Right lobe of liver (tissue), 6 donors: ENCODE measurements around the gene ICAM4. TPM values are rescaled to one million over a fixed set of nuclear protein-coding genes. Genes with fewer than 3 reads are reported as not detected.

Experiments
- ATAC-seq, 4 donors: fragments of 200-7000 bp; cut with Tn5 transposase; one replicate each; pipeline ENCODE4 v1.9.1; 2020; ENCODE audit warnings: mild to moderate bottlenecking in 4 of 4, moderate library complexity in 4 of 4
- DNase-seq, 3 donors: peaks; one replicate each; pipeline ENCODE4 v3.0.0-alpha.2; 2020
- H3K27ac ChIP-seq, 3 donors: fragments of 200-600 bp; one replicate each; pipeline ENCODE4 v1.8.0; 2022
- H3K27me3 ChIP-seq, 2 donors: fragments of 200-600 bp; one replicate each; pipeline ENCODE4 v1.8.0; 2022
- H3K36me3 ChIP-seq, 4 donors: fragments of 200-600 bp; sonication (generic) in 1 of 4; one replicate each; pipeline versions ENCODE4 v1.5.1 to v1.8.0; 2017 to 2022; ENCODE audit warnings: control low read depth in 1 of 4
- H3K4me1 ChIP-seq, 4 donors: fragments of 200-600 bp; sonication (generic) in 1 of 4; one replicate each; pipeline versions ENCODE4 v1.5.1 to v1.8.0; 2017 to 2022; ENCODE audit warnings: control low read depth in 1 of 4
- H3K4me3 ChIP-seq, 3 donors: fragments of 200-600 bp; one replicate each; pipeline ENCODE4 v1.8.0; 2022
- H3K9me3 ChIP-seq, 4 donors: fragments of 200-600 bp; sonication (generic) in 1 of 4; one replicate each; pipeline versions ENCODE4 v1.5.1 to v1.8.0; 2017 to 2022; ENCODE audit warnings: control low read depth in 1 of 4
- POLR2A ChIP-seq: fragments of 450-650 bp; IDR thresholded peaks from one replicate; pipeline ENCODE4 v1.6.1; 2017; ENCODE audit warnings: antibody characterized with exemption, mild to moderate bottlenecking
- WGBS: methylation state at CpG from one replicate; pipeline ENCODE4 v1.1.6; 2018; ENCODE audit warnings: low coverage, low lambda C conversion rate; ENCODE audit not compliant: insufficient coverage; ENCODE audit errors: missing lambda C conversion rate; 5-methylcytosine and 5-hydroxymethylcytosine counted together
- intact Hi-C, 2 donors: fragments of 100-400 bp; cut with DNase I; formaldehyde crosslinking; loops; one replicate each; pipeline versions ENCODE4 v1.11.2 to v1.14.1; 2022
- total RNA-seq, 6 experiments: library from RNA; depleted of rRNA in 2 of 6; stranded (reverse); fragments of >200 nt in 2 of 6; fragmentation: NEBNext Ultra II Directional in 3 of 6; extraction: Animal tissue kit (Norgen Biotek cat#: 25700) in 3 of 6; gene quantifications; one replicate each; pipeline versions ENCODE4 v1.1.0 to v1.2.4, GENCODE V29; 2016 to 2023
- TF ChIP-seq, protein P1 (sequence below), 4 donors: fragments of 200-600 bp in 3 of 4; fragments of 450-650 bp in 1 of 4; IDR thresholded peaks; one replicate each; pipeline versions ENCODE4 v1.5.1 to v1.8.0; 2016 to 2022; ENCODE audit warnings: antibody characterized with exemption in 4 of 4, mild to moderate bottlenecking in 2 of 4
- donor health status: DM: no; HTN: yes; CAD: no.
- donor health status: DM: no; HTN: no; CAD: no.
- donor health status: DM: no; HTN: no; CAD: no.
- donor health status: DM: no; HTN: yes; CAD: no.
- donor health status: DM: no; HTN: yes; CAD: no.

Gene ICAM4
- total RNA-seq, 6 experiments from 2014 or later = 0.62 to 1.6 (median 0.80) TPM; not detected in 3

DNA sequence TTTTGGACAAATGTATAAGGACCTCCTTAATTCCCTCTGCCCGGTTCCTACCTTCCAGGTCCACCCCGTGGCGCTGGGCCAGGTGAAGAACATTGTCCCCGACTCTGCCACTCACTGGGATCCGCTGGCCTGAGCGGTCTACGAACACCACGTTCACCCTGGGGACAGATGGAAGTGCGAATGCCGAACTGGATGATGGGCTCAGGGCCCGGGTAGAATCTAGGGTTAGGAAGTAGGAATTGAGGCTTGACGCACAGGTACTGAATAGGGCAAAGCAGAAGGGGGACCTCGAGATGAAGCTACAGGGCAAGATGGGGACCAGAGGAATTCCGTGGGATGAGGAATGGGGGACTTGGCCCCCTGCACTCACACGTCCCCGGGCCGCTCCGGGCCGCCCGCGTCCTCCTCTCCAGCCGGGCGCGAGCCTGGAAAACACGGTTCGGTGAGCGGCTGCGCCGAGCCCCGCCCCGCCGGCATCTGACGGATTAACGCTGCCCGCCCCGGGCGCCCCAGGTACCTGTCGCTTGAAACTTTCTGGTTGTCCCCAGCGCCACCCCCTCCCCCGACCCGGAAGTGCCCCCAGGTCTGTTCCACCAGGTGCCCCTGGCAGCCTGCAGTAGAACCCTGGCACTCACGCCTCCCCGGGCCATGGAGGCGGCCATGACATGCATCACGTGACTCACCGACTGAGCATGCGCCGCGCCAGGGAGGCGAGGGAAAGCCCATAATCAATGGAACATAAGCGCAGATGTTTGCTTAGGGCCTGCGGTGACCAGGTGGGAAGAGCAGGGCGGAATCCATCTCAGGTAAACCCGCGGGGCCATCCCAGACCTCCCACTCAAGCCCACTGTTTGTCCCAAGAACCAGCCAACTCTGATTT lies 28.8 kb downstream of the ICAM4 start, which contains the start of gene FDX2:
Gene FDX2 (minus strand): TSS at position 681 of the 880 bp plus-strand sequence. CDS start 19 bp downstream, at position 662.
- peak; percentile 91 to 94 (median 93) for DNase-seq
- Histone ChIP-seq H3K36me3 (peaks cover 0 to 34% (median 12%) of the 10 kb centered on the region in 4 donors), H3K4me3 (peak within 1 kb of the TSS; percentile 80 to 90 (median 82)), H3K4me1 (peaks cover 0 to 6% (median 2%) of the 10 kb centered on the region in 4 donors), H3K27me3 (no peaks in the 10 kb centered on the region), H3K9me3 (no peaks in the 10 kb centered on the region), H3K27ac (no peak within 1 kb of the TSS)
- under 1% methylated on average over 15 of the region's 55 CpGs for WGBS
- ATAC-seq = peak; percentile 85 to 93 (median 92)
- intact Hi-C loops = no loop called here
- TF ChIP-seq, protein P1, sequence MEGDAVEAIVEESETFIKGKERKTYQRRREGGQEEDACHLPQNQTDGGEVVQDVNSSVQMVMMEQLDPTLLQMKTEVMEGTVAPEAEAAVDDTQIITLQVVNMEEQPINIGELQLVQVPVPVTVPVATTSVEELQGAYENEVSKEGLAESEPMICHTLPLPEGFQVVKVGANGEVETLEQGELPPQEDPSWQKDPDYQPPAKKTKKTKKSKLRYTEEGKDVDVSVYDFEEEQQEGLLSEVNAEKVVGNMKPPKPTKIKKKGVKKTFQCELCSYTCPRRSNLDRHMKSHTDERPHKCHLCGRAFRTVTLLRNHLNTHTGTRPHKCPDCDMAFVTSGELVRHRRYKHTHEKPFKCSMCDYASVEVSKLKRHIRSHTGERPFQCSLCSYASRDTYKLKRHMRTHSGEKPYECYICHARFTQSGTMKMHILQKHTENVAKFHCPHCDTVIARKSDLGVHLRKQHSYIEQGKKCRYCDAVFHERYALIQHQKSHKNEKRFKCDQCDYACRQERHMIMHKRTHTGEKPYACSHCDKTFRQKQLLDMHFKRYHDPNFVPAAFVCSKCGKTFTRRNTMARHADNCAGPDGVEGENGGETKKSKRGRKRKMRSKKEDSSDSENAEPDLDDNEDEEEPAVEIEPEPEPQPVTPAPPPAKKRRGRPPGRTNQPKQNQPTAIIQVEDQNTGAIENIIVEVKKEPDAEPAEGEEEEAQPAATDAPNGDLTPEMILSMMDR (IDR thresholded peaks at IDR 0.05) = no peak
- peak; percentile 27 for TF ChIP-seq POLR2A

GRCh38 chr19:10316229-10317044 lies 29.7 kb downstream of the ICAM4 start:
- no peak for TF ChIP-seq POLR2A
- TF ChIP-seq, protein P1 (IDR thresholded peaks at IDR 0.05) = no peak
- intact Hi-C loops = no loop called here
- Histone ChIP-seq H3K27ac (no peak overlapping the region), H3K4me1 (peaks cover 0 to 6% (median 2%) of the 10 kb centered on the region in 4 donors), H3K9me3 (no peaks in the 10 kb centered on the region), H3K27me3 (no peaks in the 10 kb centered on the region), H3K4me3 (peak overlapping the region in 1 of 3 donors; percentile 82), H3K36me3 (peaks cover 0 to 43% (median 12%) of the 10 kb centered on the region in 4 donors)
- WGBS = 61% methylated on average over 11 of the region's 19 CpGs
- peak; percentile 4 to 9 (median 5) for ATAC-seq
- peak in 1 of 3 donors; percentile 49 for DNase-seq

DNA sequence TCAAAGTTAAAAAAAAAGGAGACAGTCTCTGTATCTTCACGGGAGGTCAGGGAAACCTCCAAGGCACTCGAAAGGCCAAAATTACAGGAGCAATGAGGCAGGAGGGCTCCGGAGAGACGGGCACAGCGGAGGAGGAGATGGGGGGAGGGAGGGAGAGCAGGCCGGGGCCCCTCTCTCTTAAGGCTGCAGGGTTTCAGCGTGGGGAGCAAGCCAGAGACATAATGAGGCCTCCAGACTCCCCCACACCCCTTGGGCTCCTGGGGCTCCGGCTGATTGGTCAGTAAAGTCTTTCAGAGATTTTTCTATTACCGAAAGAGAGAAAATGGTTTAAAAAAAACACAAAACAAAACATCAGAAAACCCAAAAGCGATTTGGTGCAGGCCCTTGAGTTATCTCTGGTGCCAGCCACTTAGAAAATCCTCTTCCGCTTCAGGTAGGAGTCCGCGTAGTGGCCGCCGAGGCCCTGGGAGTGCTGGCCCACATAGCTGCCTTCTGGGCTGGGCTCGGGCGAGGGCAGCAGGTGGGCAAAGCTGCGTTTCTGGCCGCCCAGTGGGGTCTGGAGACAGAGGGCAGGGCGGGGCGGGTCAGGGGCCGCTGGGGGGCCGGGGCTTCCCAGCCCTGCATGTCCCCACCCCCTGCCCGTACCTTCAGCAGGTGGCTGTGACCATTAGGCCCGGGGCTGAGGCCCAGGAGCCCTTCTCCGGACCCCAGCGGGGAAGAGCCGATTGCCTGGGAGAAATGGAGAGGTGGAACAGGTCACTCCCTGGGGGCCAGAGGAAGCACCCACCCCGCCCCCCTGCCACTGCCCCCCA lies 30.5 kb downstream of the ICAM4 start:
- peaks cover 0 to 50% (median 12%) of the 10 kb centered on the region in 4 donors for H3K36me3 ChIP-seq
- TF ChIP-seq POLR2A = no peak
- 81% methylated on average over 13 of the region's 29 CpGs for WGBS
- H3K9me3 ChIP-seq = no peaks in the 10 kb centered on the region
- no peak overlapping the region for H3K4me3 ChIP-seq
- no peak for ATAC-seq
- intact Hi-C loops = no loop called here
- peaks cover 0 to 6% (median 2%) of the 10 kb centered on the region in 4 donors for H3K4me1 ChIP-seq
- H3K27me3 ChIP-seq = no peaks in the 10 kb centered on the region
- H3K27ac ChIP-seq = no peak overlapping the region
- no peak for DNase-seq

DNA sequence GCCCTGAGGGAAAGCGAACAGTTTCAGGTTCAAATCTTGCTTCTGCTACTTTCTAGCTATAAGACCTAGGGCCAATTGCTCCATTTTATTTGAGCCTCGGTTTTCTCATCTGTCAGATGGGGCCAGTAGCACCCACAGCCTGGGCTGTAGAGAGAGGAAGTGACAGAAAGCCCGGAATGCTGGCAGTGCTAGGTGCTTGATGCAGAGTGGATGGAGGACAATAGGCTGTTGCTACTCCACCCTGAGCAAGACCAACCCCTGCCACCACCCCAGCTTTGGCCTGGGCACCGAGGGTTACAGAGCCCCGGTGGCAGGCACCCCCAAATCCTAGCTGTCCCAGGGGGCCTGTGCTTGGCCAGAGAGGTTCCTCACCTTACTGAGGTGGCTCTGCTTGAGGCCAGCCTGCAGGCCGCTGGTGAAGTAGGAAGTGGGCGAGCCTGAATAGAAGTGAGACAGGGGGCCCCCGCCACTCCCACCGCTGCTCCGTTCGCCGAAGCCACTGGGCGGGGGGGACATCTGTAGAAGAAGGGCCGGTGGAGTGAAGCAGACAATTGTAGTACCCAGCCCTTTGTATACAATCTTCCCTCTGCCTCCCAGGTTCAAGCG lies 31.2 kb downstream of the ICAM4 start:
- no peak for DNase-seq
- no peak for ATAC-seq

More for the DNA sequence above, 31.2 kb downstream of the ICAM4 start:
- 92% methylated on average over 4 of the region's 15 CpGs for WGBS
- TF ChIP-seq POLR2A = no peak
- TF ChIP-seq, protein P1 (IDR thresholded peaks at IDR 0.05) = no peak
- Histone ChIP-seq H3K9me3 (no peaks in the 10 kb centered on the region), H3K4me3 (no peak overlapping the region), H3K36me3 (peaks cover 0 to 57% (median 12%) of the 10 kb centered on the region in 4 donors), H3K4me1 (peaks cover 0 to 6% (median 2%) of the 10 kb centered on the region in 4 donors), H3K27ac (no peak overlapping the region), H3K27me3 (no peaks in the 10 kb centered on the region)
- intact Hi-C loops = no loop called here
